ENCODE results near the gene SLC9A6. TPM values are rescaled to one million over a fixed set of nuclear protein-coding genes. Genes with fewer than 3 reads are reported as not detected.
"Not testable (repeated sequence)": the region's sequence is repeated elsewhere in the genome, so short reads cannot be mapped to it uniquely, and the experiment has no call there.

The SLC9A6 gene
- total RNA-seq, 2 donors from 2014 or later = 13.9 to 14.9 TPM

GRCh38 chrX:136047969-136048368, 62.7 kb downstream of the SLC9A6 start:
- Histone ChIP-seq H3K4me1 (ENCODE audit: control insufficient read depth in 1 of 2, low read depth in 2 of 2) (peaks cover 0 to 36% of the 10 kb centered on the region in 2 donors), H3K27ac (peak overlapping the region; percentile 17 to 41), H3K9me3 (no peaks in the 10 kb centered on the region), H3K27me3 (replicated peaks; ENCODE audit: insufficient read depth) (no peaks in the 10 kb centered on the region), H3K4me3 (no peak overlapping the region), H3K36me3 (no peaks in the 10 kb centered on the region)
- ATAC-seq (ENCODE audit: insufficient number of reproducible peaks, low FRiP score, low read depth) = no peak
- no peak for TF ChIP-seq CTCF (IDR thresholded peaks at IDR 0.05)
- DNase-seq (ENCODE audit: low spot score) = no peak

- peaks cover 0 to 39% of the 10 kb centered on the region in 2 donors for H3K4me1 ChIP-seq (ENCODE audit: control insufficient read depth in 1 of 2, low read depth in 2 of 2)
- H3K27me3 ChIP-seq (replicated peaks; ENCODE audit: insufficient read depth) = no peaks in the 10 kb centered on the region
- no peaks in the 10 kb centered on the region for H3K9me3 ChIP-seq
- peak overlapping the region; percentile 17 to 41 for H3K27ac ChIP-seq
- no peaks in the 10 kb centered on the region for H3K36me3 ChIP-seq
- DNase-seq (ENCODE audit: low spot score) = no peak
- no peak for ATAC-seq (ENCODE audit: insufficient number of reproducible peaks, low FRiP score, low read depth)
- no peak overlapping the region for H3K4me3 ChIP-seq
- TF ChIP-seq CTCF (IDR thresholded peaks at IDR 0.05) = no peak
Observed at GRCh38 chrX:136048446-136048845, 63.2 kb downstream of the SLC9A6 start.

GRCh38 chrX:136049608-136050007, 64.4 kb downstream of the SLC9A6 start:
- TF ChIP-seq CTCF (IDR thresholded peaks at IDR 0.05) = no peak
- no peaks in the 10 kb centered on the region for H3K9me3 ChIP-seq
- H3K4me3 ChIP-seq = no peak overlapping the region
- ATAC-seq (ENCODE audit: insufficient number of reproducible peaks, low FRiP score, low read depth) (no peak), DNase-seq (ENCODE audit: low spot score) (no peak)
- H3K27me3 ChIP-seq (replicated peaks; ENCODE audit: insufficient read depth) = no peaks in the 10 kb centered on the region
- H3K4me1 ChIP-seq (ENCODE audit: control insufficient read depth in 1 of 2, low read depth in 2 of 2) = peaks cover 3 to 49% of the 10 kb centered on the region in 2 donors
- no peaks in the 10 kb centered on the region for H3K36me3 ChIP-seq
- no peak overlapping the region for H3K27ac ChIP-seq

GRCh38 chrX:136050875-136051274, 65.6 kb downstream of the SLC9A6 start:
- not testable (repeated sequence) for ATAC-seq (ENCODE audit: insufficient number of reproducible peaks, low FRiP score, low read depth)

GRCh38 chrX:136051611-136052010, 66.4 kb downstream of the SLC9A6 start:
- Histone ChIP-seq H3K9me3 (no peaks in the 10 kb centered on the region), H3K27me3 (replicated peaks; ENCODE audit: insufficient read depth) (no peaks in the 10 kb centered on the region)

More at GRCh38 chrX:136050875-136051274, 65.6 kb downstream of the SLC9A6 start:
- H3K27ac ChIP-seq; DNase-seq (ENCODE audit: low spot score); H3K4me3 ChIP-seq; H3K27me3 ChIP-seq (replicated peaks; ENCODE audit: insufficient read depth); H3K36me3 ChIP-seq; H3K9me3 ChIP-seq: not testable (repeated sequence)
- H3K4me1 ChIP-seq (ENCODE audit: control insufficient read depth in 1 of 2, low read depth in 2 of 2) = peaks cover 9 to 53% of the 10 kb centered on the region in 2 donors

More at GRCh38 chrX:136051611-136052010, 66.4 kb downstream of the SLC9A6 start:
- no peak for TF ChIP-seq CTCF (IDR thresholded peaks at IDR 0.05)
- no peak for DNase-seq (ENCODE audit: low spot score)
- no peak for ATAC-seq (ENCODE audit: insufficient number of reproducible peaks, low FRiP score, low read depth)
- no peaks in the 10 kb centered on the region for H3K36me3 ChIP-seq
- H3K27ac ChIP-seq = no peak overlapping the region
- H3K4me3 ChIP-seq = no peak overlapping the region
- H3K4me1 ChIP-seq (ENCODE audit: control insufficient read depth in 1 of 2, low read depth in 2 of 2) = peaks cover 9 to 51% of the 10 kb centered on the region in 2 donors
